HL-60 (cell line): ENCODE data around the gene SLC25A29.

Source experiments
- DNase-seq, 2 experiments: peaks; one replicate each; pipeline ENCODE4 v3.0.0-alpha.2; 2010 to 2020; ENCODE audit warnings: low read depth in 1 of 2, low spot score in 1 of 2
- H3K27ac ChIP-seq: fragments of 250-450 bp; sonication (Bioruptor Pico); replicated peaks from 2 replicates; pipeline ENCODE4 v1.5.1; 2020; ENCODE audit warnings: mild to moderate bottlenecking, moderate library complexity
- H3K27me3 ChIP-seq: fragments of 250-450 bp; sonication (Bioruptor Pico); 2 replicates; pipeline ENCODE4 v1.5.1; 2021; ENCODE audit warnings: mild to moderate bottlenecking, moderate library complexity; ENCODE audit not compliant: insufficient read depth, poor library complexity, severe bottlenecking
- H3K4me3 ChIP-seq: replicated peaks from 2 replicates; pipeline ENCODE4 v1.5.1; 2011; ENCODE audit warnings: mild to moderate bottlenecking, control low read depth, low read length; ENCODE audit not compliant: insufficient read depth
- GABPA ChIP-seq: IDR thresholded peaks from 2 replicates; pipeline ENCODE4 v1.6.1; 2012; ENCODE audit warnings: low read depth
- POLR2AphosphoS5 ChIP-seq: IDR thresholded peaks from 2 replicates; pipeline ENCODE4 v1.6.1; 2012; ENCODE audit warnings: low read depth
- SPI1 ChIP-seq: IDR thresholded peaks from 2 replicates; pipeline ENCODE4 v1.6.1; 2012; ENCODE audit warnings: low read depth, mild to moderate bottlenecking, borderline replicate concordance
- long read RNA-seq: library from polyadenylated mRNA; unstranded; transcript quantifications from one replicate; pipeline ENCODE4 v2.0.0, GENCODE V29; 2020
- TF ChIP-seq, protein P1 (sequence below): IDR thresholded peaks from 2 replicates; pipeline ENCODE4 v1.6.1; 2012; ENCODE audit warnings: low read depth; ENCODE audit not compliant: insufficient replicate concordance
- TF ChIP-seq, protein P2 (sequence below): IDR thresholded peaks from one replicate; pipeline ENCODE4 v1.5.1; 2011; ENCODE audit warnings: low read length, control low read depth, inconsistent platforms; ENCODE audit not compliant: insufficient read depth

Gene SLC25A29, protein sequence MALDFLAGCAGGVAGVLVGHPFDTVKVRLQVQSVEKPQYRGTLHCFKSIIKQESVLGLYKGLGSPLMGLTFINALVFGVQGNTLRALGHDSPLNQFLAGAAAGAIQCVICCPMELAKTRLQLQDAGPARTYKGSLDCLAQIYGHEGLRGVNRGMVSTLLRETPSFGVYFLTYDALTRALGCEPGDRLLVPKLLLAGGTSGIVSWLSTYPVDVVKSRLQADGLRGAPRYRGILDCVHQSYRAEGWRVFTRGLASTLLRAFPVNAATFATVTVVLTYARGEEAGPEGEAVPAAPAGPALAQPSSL
- long read RNA-seq, full-length matches to known transcripts: 4 of 32 reads
- long read RNA-seq, partial matches to known transcripts: 0 of 32 reads
- long read RNA-seq, other reads (novel, unspliced or antisense): 28 of 32 reads

DNA sequence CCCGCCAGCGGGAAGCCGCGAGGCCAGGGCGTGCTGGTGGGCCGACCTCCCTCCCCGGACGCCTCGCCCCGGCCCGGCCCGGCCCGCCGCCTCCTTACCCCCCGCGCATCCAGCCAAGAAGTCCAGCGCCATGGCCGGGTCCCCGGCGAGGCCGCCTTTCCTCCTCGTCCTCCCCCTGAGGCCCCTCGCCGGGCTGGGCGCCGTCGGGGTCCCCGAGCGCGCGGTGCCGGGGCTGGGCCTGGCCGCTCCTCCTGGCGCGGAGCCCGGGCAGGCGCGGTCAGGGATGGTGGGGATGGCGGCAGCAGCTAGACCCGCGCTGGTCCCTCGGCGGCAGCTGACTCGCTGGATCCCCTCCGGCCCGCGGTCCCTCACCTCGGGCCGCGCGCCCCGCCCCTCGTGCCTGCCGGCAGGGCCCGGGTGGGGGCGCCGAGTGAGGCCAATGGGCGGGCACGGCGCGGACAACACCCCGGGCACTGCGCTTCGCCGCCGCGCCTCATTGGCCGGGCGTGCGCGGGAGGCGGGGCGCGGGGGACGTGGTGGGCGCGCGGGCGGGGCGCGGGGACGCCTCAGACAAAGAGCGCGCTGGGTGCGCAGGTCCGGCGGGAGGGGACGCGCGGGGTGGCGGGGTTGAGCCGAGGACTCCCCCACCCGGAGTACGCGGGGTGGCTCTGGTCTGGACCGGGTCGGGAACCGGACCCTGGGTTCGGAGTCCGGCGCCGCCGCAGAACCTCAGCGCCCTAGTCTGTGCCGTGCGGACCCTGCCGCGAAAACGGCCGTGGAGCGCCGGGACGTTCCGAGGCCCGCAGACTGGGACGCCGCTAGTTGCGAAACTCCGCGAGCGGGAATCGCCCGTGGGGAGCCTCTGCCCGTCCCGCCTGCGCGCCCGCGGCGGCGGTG lies at the start of gene SLC25A29:
SLC25A29 (minus strand) TSS at position 344 of the 897 bp plus-strand sequence; CDS start at position 132, 212 bp downstream.
- peak; percentile 78 to 81 for DNase-seq
- peak within 1 kb of the TSS; percentile 77 for H3K4me3 ChIP-seq
- TF ChIP-seq, protein P1, sequence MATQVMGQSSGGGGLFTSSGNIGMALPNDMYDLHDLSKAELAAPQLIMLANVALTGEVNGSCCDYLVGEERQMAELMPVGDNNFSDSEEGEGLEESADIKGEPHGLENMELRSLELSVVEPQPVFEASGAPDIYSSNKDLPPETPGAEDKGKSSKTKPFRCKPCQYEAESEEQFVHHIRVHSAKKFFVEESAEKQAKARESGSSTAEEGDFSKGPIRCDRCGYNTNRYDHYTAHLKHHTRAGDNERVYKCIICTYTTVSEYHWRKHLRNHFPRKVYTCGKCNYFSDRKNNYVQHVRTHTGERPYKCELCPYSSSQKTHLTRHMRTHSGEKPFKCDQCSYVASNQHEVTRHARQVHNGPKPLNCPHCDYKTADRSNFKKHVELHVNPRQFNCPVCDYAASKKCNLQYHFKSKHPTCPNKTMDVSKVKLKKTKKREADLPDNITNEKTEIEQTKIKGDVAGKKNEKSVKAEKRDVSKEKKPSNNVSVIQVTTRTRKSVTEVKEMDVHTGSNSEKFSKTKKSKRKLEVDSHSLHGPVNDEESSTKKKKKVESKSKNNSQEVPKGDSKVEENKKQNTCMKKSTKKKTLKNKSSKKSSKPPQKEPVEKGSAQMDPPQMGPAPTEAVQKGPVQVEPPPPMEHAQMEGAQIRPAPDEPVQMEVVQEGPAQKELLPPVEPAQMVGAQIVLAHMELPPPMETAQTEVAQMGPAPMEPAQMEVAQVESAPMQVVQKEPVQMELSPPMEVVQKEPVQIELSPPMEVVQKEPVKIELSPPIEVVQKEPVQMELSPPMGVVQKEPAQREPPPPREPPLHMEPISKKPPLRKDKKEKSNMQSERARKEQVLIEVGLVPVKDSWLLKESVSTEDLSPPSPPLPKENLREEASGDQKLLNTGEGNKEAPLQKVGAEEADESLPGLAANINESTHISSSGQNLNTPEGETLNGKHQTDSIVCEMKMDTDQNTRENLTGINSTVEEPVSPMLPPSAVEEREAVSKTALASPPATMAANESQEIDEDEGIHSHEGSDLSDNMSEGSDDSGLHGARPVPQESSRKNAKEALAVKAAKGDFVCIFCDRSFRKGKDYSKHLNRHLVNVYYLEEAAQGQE: no peak
- TF ChIP-seq, protein P2, sequence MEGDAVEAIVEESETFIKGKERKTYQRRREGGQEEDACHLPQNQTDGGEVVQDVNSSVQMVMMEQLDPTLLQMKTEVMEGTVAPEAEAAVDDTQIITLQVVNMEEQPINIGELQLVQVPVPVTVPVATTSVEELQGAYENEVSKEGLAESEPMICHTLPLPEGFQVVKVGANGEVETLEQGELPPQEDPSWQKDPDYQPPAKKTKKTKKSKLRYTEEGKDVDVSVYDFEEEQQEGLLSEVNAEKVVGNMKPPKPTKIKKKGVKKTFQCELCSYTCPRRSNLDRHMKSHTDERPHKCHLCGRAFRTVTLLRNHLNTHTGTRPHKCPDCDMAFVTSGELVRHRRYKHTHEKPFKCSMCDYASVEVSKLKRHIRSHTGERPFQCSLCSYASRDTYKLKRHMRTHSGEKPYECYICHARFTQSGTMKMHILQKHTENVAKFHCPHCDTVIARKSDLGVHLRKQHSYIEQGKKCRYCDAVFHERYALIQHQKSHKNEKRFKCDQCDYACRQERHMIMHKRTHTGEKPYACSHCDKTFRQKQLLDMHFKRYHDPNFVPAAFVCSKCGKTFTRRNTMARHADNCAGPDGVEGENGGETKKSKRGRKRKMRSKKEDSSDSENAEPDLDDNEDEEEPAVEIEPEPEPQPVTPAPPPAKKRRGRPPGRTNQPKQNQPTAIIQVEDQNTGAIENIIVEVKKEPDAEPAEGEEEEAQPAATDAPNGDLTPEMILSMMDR: no peak
- TF ChIP-seq SPI1 (no peak), POLR2AphosphoS5 (peak; percentile 47), GABPA (no peak)
- peak within 1 kb of the TSS; percentile 94 for H3K27ac ChIP-seq
- H3K27me3 ChIP-seq: no peaks in the 10 kb centered on the region

DNA sequence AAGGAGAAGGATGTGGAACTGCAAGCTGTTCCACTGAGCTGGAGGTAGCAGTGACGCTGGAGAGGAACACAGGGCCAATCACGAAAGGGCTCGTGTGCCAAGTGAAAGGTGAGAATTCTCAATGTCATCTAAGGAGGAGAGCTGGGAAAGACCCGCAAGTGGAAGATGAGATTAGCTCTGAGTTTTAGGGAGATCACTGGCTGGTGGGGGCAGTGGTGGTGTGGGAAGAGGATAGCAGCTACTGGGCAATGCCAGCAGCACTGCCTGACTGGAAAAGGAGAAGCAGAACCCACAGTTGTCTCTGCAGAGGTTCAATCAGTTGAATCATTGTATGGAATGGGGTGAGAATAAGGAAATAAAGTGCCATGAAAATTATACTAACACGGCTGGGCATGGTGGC lies 44.7 kb upstream of the SLC25A29 start:
- H3K27me3 ChIP-seq: no peaks in the 10 kb centered on the region
- no peak overlapping the region for H3K4me3 ChIP-seq
- peak in 1 of 2 experiments; percentile 59 for DNase-seq
- peak overlapping the region; percentile 88 for H3K27ac ChIP-seq
- TF ChIP-seq SPI1: no peak
- TF ChIP-seq POLR2AphosphoS5: no peak
- TF ChIP-seq, protein P2: no peak
- TF ChIP-seq, protein P1: no peak
- no peak for TF ChIP-seq GABPA

GRCh38 chr14:100350276-100350926 lies 44.2 kb upstream of the SLC25A29 start:
- DNase-seq: peak; percentile 53 to 86
- no peak overlapping the region for H3K4me3 ChIP-seq
- H3K27ac ChIP-seq: peak overlapping the region; percentile 88
- no peaks in the 10 kb centered on the region for H3K27me3 ChIP-seq
- TF ChIP-seq, protein P1: no peak
- TF ChIP-seq SPI1 (peak; percentile 0; the same call in 1 of the 2 replicates), POLR2AphosphoS5 (peak; percentile 58)
